Right lobe of liver (tissue), 6 donors: ENCODE results near the gene ZFHX2. TPM values are rescaled to one million over a fixed set of nuclear protein-coding genes. Genes with fewer than 3 reads are reported as not detected.

ENCODE experiments used
- ATAC-seq, 4 donors: fragments of 200-7000 bp; cut with Tn5 transposase; one replicate each; pipeline ENCODE4 v1.9.1; 2020; ENCODE audit warnings: mild to moderate bottlenecking in 4 of 4, moderate library complexity in 4 of 4
- DNase-seq, 3 donors: peaks; one replicate each; pipeline ENCODE4 v3.0.0-alpha.2; 2020
- H3K27ac ChIP-seq, 3 donors: fragments of 200-600 bp; one replicate each; pipeline ENCODE4 v1.8.0; 2022
- H3K27me3 ChIP-seq, 2 donors: fragments of 200-600 bp; one replicate each; pipeline ENCODE4 v1.8.0; 2022
- H3K36me3 ChIP-seq, 4 donors: fragments of 200-600 bp; sonication (generic) in 1 of 4; one replicate each; pipeline versions ENCODE4 v1.5.1 to v1.8.0; 2017 to 2022; ENCODE audit warnings: control low read depth in 1 of 4
- H3K4me1 ChIP-seq, 4 donors: fragments of 200-600 bp; sonication (generic) in 1 of 4; one replicate each; pipeline versions ENCODE4 v1.5.1 to v1.8.0; 2017 to 2022; ENCODE audit warnings: control low read depth in 1 of 4
- H3K4me3 ChIP-seq, 3 donors: fragments of 200-600 bp; one replicate each; pipeline ENCODE4 v1.8.0; 2022
- H3K9me3 ChIP-seq, 4 donors: fragments of 200-600 bp; sonication (generic) in 1 of 4; one replicate each; pipeline versions ENCODE4 v1.5.1 to v1.8.0; 2017 to 2022; ENCODE audit warnings: control low read depth in 1 of 4
- POLR2A ChIP-seq: fragments of 450-650 bp; IDR thresholded peaks from one replicate; pipeline ENCODE4 v1.6.1; 2017; ENCODE audit warnings: antibody characterized with exemption, mild to moderate bottlenecking
- WGBS: methylation state at CpG from one replicate; pipeline ENCODE4 v1.1.6; 2018; ENCODE audit warnings: low coverage, low lambda C conversion rate; ENCODE audit not compliant: insufficient coverage; ENCODE audit errors: missing lambda C conversion rate; 5-methylcytosine and 5-hydroxymethylcytosine counted together
- intact Hi-C, 2 donors: fragments of 100-400 bp; cut with DNase I; formaldehyde crosslinking; loops; one replicate each; pipeline versions ENCODE4 v1.11.2 to v1.14.1; 2022
- total RNA-seq, 6 experiments: library from RNA; depleted of rRNA in 2 of 6; stranded (reverse); fragments of >200 nt in 2 of 6; fragmentation: NEBNext Ultra II Directional in 3 of 6; extraction: Animal tissue kit (Norgen Biotek cat#: 25700) in 3 of 6; gene quantifications; one replicate each; pipeline versions ENCODE4 v1.1.0 to v1.2.4, GENCODE V29; 2016 to 2023
- TF ChIP-seq, protein P1 (sequence below), 4 donors: fragments of 200-600 bp in 3 of 4; fragments of 450-650 bp in 1 of 4; IDR thresholded peaks; one replicate each; pipeline versions ENCODE4 v1.5.1 to v1.8.0; 2016 to 2022; ENCODE audit warnings: antibody characterized with exemption in 4 of 4, mild to moderate bottlenecking in 2 of 4
- donor health status: DM: no; HTN: yes; CAD: no.
- donor health status: DM: no; HTN: no; CAD: no.
- donor health status: DM: no; HTN: no; CAD: no.
- donor health status: DM: no; HTN: yes; CAD: no.
- donor health status: DM: no; HTN: yes; CAD: no.

Gene ZFHX2
- total RNA-seq, 6 experiments from 2014 or later = 0.33 to 0.83 (median 0.47) TPM

DNA sequence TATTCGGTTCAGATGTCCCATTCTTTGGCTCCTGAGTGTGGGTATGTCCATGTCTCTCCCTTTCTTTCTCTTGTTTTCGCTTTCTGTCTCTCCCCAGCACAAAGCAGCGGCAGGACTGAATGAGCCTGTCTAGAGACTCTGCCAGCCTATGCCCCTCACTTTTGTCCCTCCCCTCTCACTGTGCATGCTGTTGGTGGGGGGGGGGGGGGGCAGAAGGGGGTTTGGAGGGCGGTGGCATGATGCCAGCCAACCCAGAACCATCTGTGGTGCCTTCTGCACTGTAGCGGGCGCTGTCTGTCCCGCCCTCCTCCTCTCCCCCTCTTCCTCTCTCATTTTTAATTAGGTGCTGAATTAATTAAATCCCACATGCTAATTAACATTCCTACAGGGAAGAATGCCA, 64.3 kb downstream of the ZFHX2 start:
- Histone ChIP-seq H3K4me3 (no peak overlapping the region), H3K27ac (no peak overlapping the region), H3K9me3 (no peaks in the 10 kb centered on the region), H3K4me1 (no peaks in the 10 kb centered on the region), H3K36me3 (no peaks in the 10 kb centered on the region), H3K27me3 (no peaks in the 10 kb centered on the region)
- no peak for TF ChIP-seq POLR2A
- TF ChIP-seq, protein P1, sequence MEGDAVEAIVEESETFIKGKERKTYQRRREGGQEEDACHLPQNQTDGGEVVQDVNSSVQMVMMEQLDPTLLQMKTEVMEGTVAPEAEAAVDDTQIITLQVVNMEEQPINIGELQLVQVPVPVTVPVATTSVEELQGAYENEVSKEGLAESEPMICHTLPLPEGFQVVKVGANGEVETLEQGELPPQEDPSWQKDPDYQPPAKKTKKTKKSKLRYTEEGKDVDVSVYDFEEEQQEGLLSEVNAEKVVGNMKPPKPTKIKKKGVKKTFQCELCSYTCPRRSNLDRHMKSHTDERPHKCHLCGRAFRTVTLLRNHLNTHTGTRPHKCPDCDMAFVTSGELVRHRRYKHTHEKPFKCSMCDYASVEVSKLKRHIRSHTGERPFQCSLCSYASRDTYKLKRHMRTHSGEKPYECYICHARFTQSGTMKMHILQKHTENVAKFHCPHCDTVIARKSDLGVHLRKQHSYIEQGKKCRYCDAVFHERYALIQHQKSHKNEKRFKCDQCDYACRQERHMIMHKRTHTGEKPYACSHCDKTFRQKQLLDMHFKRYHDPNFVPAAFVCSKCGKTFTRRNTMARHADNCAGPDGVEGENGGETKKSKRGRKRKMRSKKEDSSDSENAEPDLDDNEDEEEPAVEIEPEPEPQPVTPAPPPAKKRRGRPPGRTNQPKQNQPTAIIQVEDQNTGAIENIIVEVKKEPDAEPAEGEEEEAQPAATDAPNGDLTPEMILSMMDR (IDR thresholded peaks at IDR 0.05) = no peak
- 92% methylated on average over 7 of the region's 7 CpGs for WGBS
- ATAC-seq (no peak), DNase-seq (no peak)
- intact Hi-C loops = loop anchor here in 1 of 2 donors (10.0 kb wide), 1 partner anchor 48 kb away; no protein-coding TSS in a partner anchor

DNA sequence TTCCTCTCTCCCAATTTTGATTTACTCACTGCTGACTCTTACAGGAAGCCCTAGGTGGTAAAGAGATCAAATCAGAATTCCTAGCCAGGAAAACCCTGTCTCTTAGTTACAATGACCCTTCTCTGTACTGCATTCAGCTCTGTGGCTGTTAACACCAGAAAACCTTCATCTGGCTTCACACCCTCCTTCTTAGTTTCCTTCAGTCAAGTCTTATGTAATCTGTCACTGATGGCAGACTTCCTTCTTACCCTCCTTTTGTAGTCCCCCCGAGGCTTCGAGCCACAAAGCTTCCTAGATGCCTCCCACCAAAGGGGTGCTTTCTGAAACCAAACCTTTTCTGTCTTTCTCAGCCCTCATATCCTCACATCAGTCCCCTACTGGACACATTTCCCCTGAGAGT, 65.5 kb downstream of the ZFHX2 start:
- ATAC-seq (no peak), DNase-seq (no peak)
- WGBS = 73% methylated on average over 2 of the region's 2 CpGs
- TF ChIP-seq POLR2A = no peak
- TF ChIP-seq, protein P1 (IDR thresholded peaks at IDR 0.05) = no peak
- Histone ChIP-seq H3K4me1 (no peaks in the 10 kb centered on the region), H3K36me3 (no peaks in the 10 kb centered on the region), H3K27ac (no peak overlapping the region), H3K4me3 (no peak overlapping the region), H3K9me3 (no peaks in the 10 kb centered on the region), H3K27me3 (no peaks in the 10 kb centered on the region)
- intact Hi-C loops = loop anchor here in 1 of 2 donors (10.0 kb wide), 1 partner anchor 49 kb away; no protein-coding TSS in a partner anchor

DNA sequence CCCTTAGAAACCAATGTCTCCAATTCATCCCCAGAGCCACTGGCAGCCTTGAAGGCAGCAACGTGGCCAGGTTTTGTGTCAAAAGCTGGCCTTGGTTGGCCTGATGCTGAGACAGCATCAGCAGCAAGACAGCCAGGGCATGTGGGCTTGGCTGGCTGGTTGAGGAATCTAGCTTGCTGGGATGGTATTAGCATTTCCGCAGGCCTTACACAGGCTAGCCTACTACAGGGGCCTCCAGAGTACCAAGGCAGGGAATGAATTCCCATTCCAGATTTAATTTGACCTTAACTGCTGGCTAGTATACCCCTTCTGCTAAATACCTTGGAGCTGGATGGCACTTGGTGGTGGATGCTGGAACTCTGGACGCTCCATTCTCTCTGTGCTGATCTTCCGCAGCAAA, 66.2 kb downstream of the ZFHX2 start:
- no peaks in the 10 kb centered on the region for H3K4me1 ChIP-seq
- H3K4me3 ChIP-seq = no peak overlapping the region
- no peak for TF ChIP-seq POLR2A
- DNase-seq (no peak), ATAC-seq (no peak)
- no peaks in the 10 kb centered on the region for H3K27me3 ChIP-seq
- intact Hi-C loops = loop anchor here in 1 of 2 donors (10.0 kb wide), 1 partner anchor 49 kb away; no protein-coding TSS in a partner anchor
- H3K27ac ChIP-seq = no peak overlapping the region
- H3K9me3 ChIP-seq = no peaks in the 10 kb centered on the region
- H3K36me3 ChIP-seq = peaks cover 0 to 3% (median 0%) of the 10 kb centered on the region in 4 donors
- WGBS = 81% methylated on average over 3 of the region's 4 CpGs

DNA sequence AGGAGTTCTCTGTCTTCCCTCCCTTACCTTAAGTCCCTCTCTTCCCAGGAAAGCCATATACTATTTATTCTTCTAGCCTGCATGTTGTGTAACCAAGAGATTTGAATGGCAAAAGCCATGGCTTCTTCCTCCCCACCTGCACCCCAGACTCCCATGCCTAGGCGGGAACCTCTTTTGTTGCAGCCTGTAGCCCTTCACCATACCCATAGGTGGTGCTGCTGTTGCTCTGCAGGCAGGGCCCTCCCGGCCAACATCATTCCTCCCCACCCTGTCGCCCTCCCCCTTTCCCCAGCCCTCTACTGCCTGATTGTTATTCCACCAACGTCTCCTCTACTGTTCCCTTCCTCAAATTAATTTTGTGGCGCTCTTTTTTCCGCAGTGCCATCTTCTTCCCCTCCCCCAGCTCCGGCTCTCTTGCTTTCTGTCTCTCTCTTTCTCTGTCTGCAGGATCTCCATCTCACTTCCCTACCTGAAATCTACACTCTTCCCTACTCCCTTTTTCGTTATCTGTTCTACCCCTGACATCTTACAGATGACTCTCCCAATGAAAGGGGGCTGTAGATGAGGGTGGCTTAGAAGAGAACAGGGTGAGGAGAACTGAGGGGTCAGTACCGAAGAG, 68.2 kb downstream of the ZFHX2 start:
- Histone ChIP-seq H3K27ac (no peak overlapping the region), H3K27me3 (no peaks in the 10 kb centered on the region), H3K4me1 (no peaks in the 10 kb centered on the region), H3K36me3 (peaks cover 0 to 3% (median 0%) of the 10 kb centered on the region in 4 donors), H3K4me3 (no peak overlapping the region), H3K9me3 (no peaks in the 10 kb centered on the region)
- DNase-seq (no peak), ATAC-seq (no peak)
- TF ChIP-seq POLR2A = no peak
- TF ChIP-seq, protein P1 (IDR thresholded peaks at IDR 0.05) = no peak
- WGBS = 63% methylated on average over 9 of the region's 9 CpGs
- intact Hi-C loops = loop anchor here in 1 of 2 donors (10.0 kb wide), 1 partner anchor 51 kb away; no protein-coding TSS in a partner anchor

DNA sequence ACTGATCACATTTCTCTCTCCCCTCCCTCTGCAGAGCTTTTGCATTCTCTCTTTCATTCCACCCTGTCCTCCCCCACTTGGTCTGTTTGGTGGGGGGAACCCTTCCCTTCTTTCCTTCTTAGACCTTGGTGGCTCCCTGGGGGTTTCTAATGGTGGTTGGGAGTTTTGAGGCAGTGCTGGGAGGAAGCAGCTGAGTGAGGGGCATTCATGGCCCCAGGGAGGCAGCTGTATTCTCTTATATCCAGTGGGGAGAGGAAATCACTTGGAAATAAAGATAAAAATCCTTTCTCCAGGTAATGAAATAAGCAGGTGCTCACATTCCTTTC, 68.8 kb downstream of the ZFHX2 start:
- intact Hi-C loops = loop anchor here in 1 of 2 donors (10.0 kb wide), 1 partner anchor 52 kb away; no protein-coding TSS in a partner anchor
- Histone ChIP-seq H3K36me3 (peaks cover 0 to 3% (median 2%) of the 10 kb centered on the region in 4 donors), H3K4me1 (no peaks in the 10 kb centered on the region), H3K9me3 (no peaks in the 10 kb centered on the region), H3K4me3 (no peak overlapping the region), H3K27ac (no peak overlapping the region), H3K27me3 (no peaks in the 10 kb centered on the region)
- TF ChIP-seq POLR2A = no peak
- TF ChIP-seq, protein P1 (IDR thresholded peaks at IDR 0.05) = no peak
- ATAC-seq (no peak), DNase-seq (no peak)
